GM10847 (cell line): ENCODE data around the gene MPST.

Source experiments
- POLR2A ChIP-seq: IDR thresholded peaks from 2 replicates; pipeline ENCODE4 v1.6.1; 2011; ENCODE audit not compliant: insufficient read length; ENCODE audit errors: extremely low read depth

MPST gene

DNA sequence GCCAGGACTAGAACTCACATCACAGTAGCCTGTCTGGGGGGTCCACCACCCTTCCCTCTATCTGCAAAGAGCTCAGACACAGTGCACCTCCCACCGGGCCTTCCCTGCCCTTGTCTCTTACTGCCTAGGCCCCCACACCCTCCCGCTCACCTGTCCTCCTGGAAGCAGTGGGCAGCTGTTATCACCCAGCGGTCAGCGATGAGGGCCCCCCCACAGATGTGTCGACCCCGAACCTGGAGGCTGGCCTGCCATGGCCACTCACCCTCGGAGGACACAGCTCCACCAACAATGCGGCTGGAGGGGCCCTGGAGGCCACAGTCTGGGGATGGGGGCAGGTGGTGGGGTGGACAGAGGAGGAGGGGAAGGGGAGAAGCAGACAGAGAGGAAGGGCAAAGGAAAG, 50.8 kb downstream of the MPST start:
- TF ChIP-seq POLR2A = no peak

DNA sequence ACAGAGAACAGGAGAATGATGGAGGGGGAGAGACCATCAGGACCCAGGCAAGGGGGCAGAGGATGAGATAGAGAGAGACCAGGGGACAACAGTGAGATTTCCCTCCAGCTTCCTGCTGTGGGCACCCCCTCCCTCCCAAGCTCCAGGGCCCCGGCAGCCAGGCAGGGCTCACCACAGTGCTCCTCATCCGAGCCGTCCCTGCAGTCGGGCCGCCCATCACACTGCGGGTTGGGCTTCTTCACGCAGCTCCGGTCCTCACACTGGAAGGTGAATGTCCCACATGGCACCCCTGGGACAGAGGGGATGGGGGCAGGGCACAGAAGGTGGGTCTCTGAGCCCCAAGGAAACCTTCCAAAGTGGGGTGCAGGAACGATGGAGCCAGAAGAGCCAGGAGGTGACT, 51.2 kb downstream of the MPST start:
- TF ChIP-seq POLR2A = no peak

DNA sequence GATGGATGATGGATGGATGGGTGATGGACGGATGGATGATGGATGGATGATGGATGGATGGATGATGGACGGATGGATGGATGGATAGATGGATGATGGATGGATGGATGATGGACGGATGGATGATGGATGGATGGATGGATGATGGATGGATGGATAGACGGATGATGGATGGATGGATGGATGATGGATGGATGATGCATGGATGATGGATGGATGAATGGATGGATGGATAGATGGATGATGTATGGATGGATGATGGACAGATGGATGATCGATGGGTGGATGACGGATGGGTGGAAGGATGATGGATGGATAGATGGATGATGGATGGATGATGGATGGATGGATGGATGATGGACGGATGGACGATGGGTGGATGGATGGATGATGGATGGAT, 53.1 kb downstream of the MPST start:
- TF ChIP-seq POLR2A = no peak

DNA sequence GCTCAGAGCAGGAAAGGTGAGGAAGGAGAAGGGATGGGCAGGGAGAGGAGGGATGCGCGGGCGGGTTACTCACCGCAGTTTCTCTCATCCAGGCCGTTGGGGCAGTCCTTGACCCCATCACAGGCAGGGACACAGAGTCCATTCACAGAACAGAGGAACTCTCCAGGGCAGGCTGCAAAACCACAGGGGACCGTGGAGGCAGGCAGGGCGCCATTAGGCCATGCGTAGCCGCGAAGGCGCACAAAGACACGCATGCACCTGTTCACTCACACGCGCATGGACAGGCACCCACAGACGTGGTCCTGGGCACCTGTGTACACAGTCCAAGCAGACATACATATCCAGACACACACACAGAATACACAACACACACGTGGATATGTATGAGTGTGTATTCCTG, 55.0 kb downstream of the MPST start:
- TF ChIP-seq POLR2A = no peak

DNA sequence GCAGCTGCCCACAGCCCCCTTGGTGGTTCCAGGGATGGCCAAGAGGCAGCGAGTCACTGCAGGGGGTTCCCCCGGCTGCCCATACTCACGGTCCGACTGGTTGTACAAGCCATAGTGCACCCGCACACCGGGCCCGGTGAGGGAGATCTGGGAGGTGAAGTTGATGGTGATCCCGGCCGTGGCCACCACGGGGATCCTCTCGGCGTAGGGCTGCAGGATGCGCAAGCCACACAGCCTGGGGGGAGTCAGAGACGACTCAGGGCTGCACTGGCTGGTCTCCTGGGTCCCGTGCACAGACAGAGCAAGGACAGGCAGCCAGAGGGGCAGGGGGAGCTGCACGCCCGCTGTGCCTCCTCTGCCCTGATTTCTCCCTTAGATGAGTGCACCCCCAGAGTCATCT, 55.5 kb downstream of the MPST start:
- no peak for TF ChIP-seq POLR2A

DNA sequence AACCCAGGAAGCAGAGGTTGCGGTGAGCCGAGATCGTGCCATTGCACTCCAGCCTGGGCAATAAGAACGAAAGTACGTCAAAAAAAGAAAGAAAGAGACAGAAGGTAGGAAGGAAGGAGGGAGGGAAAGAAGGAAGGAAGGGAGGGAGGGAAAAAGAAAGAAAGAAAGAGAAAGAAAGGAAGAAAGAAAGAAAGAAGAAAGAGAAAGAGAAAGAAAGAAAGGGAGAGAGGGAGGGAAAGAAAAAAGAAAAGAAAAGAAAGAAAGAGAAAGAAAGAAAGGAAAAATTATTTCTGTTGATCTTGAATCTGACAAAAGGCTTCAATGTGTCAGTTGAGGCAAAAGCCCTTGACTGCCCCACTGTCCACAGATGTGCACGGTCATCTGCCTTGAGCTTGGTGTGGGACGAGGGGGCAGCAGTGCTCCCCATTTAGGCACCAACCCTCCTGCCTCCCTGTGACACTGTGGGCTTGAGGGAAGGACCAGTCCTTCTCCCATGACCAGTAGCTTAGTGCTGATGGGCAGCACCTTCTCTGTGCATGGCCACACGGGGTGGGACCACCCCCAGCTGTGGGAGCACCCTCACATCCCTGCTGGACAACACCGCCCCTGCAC, 56.4 kb downstream of the MPST start:
- no peak for TF ChIP-seq POLR2A

DNA sequence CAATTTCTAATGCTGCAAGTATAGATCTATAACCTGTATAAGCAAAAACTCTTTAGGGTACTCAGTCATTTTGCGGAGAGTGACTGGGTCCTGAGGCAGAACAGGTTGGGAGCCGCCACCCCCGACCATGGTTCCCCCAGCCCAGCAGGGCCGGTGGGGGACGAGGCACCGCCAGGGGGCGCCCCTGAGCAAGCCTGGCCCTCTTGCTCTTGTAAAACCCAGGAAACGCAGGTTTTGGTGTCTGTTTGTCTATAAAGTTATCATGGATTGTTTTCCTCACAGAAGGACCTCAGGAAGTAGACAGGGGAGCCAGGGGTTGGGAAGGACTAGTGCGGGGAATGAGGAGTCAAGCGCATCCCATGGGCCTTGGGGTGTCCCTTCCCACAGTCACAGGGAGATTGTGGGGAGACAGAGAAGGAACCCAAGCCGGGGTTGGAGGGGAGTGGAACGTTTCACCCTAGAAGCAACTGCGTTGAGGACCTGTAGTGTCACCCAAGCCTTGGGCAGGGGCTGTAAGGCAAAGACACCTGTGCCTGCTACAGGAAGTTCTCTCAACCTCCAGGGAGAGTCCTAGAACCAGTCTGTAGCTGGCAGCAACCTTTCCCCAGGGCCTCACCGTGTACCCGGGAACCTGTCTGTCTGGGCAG, 58.4 kb downstream of the MPST start:
- no peak for TF ChIP-seq POLR2A

DNA sequence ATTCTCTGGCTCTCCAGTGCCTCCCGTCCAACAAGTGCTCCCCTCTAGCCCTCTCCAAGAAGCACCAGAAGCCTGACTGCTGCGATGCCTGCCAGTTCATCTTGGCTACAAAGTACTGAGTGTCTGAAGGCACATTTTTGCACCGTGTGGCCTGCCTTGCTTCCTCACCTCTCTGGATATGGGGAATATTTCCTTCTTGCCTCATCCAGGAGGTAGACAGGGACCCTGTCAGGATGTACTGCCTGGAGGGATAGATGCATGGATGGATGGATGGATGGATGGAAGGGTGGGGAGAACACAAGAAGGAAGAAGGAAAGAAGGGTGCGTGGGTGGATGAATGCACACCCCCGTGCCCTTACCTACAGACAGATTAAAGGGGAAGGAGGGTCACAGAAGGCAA, 59.6 kb downstream of the MPST start:
- no peak for TF ChIP-seq POLR2A
